ENCODE measurements around the gene LHFPL6. TPM values are rescaled to one million over a fixed set of nuclear protein-coding genes. Genes with fewer than 3 reads are reported as not detected.

Gene LHFPL6
- polyA plus RNA-seq, 3 donors: 39.0 to 42.8 (median 40.2) TPM

DNA sequence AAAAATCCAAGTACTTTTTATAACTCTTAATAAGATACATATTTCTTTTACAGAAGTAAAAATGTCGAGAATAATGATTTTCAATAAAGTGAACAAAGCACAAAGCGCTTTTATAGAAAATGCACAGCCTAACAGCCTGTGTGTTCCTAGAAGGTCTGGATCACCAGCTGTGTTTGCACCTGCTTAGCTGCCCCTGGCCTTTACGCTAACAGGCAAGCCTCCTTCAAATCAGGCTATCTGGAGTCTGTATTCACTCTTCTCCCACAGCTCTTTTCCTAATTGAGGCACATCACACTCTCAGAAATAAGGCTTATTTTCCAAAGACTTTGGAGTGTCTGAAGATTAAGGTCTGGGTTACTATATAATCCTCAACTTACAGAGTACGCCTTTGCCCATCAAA is 183.1 kb downstream of the LHFPL6 start:
- no peak for DNase-seq (ENCODE audit: low read depth in 3 of 3, low spot score in 2 of 3)

DNA sequence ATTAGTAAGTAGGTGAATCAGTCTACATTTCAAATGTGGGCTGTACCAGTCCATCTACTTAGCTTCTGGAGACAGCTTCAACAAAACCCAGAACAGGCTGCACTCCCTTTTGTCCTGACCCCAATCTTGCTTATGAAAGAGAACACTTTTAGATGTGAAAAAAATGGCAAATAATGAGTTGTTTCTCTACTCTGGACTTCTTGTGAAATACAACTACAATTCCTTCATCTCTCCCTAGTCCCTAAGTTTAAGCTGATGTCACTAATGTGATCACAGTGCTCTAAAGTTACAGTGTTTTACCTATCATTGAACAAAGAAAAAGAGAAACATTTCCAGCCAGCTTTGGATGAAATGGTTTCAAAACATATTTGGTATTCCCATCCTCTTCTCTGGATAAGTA is 183.9 kb downstream of the LHFPL6 start:
- DNase-seq (ENCODE audit: low read depth in 3 of 3, low spot score in 2 of 3): no peak

GRCh38 chr13:39418424-39418823 is 184.6 kb downstream of the LHFPL6 start:
- DNase-seq (ENCODE audit: low read depth in 3 of 3, low spot score in 2 of 3): no peak

- no peak for DNase-seq (ENCODE audit: low read depth in 3 of 3, low spot score in 2 of 3)
Observed at GRCh38 chr13:39417643-39418042, 185.3 kb downstream of the LHFPL6 start.

GRCh38 chr13:39417131-39417530 is 185.9 kb downstream of the LHFPL6 start:
- DNase-seq (ENCODE audit: low read depth in 3 of 3, low spot score in 2 of 3): no peak

GRCh38 chr13:39415008-39415802 is 187.8 kb downstream of the LHFPL6 start:
- peak in 2 of 3 donors; percentile 29 to 36 for DNase-seq (ENCODE audit: low read depth in 3 of 3, low spot score in 2 of 3)

DNA sequence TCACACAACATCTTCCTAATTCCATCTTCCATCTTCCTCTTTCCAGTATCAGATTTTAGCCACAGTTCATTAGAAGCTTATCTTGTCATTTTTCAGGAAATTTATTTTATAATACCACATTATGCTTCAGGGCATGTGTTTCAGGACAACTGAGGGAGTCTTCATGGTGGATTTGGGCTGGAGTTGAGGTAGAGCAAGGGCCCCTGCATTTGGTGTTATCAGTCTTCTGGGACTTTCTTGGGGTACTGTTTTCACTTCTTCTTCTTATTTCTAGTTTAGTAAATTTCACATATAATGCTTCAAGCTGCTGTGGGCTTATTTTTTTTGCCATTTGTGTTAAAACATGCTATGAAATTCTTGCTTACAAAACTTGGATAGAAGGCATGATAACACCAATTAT is 188.7 kb downstream of the LHFPL6 start:
- no peak for DNase-seq (ENCODE audit: low read depth in 3 of 3, low spot score in 2 of 3)

GRCh38 chr13:39411511-39411910 is 191.5 kb downstream of the LHFPL6 start:
- DNase-seq (ENCODE audit: low read depth in 3 of 3, low spot score in 2 of 3): no peak

DNA sequence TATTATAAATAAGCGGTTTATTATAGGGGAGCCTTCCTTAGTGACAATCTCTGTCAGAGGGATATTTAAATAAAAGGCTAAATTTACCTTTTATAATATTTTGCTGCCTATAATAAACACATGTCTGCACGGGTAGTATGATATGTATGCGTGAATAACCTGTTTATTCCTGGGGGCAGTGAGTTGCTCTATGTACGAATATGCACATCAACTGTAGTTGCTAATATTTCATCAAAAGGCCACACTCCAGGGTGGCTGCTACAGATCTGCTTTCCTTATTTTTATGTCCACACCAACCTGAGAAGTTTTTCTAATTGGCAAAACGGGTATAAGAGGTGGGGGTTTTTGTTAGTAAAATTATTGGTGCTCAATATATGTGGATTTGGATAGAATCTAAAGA is 192.0 kb downstream of the LHFPL6 start:
- no peak for DNase-seq (ENCODE audit: low read depth in 3 of 3, low spot score in 2 of 3)

DNA sequence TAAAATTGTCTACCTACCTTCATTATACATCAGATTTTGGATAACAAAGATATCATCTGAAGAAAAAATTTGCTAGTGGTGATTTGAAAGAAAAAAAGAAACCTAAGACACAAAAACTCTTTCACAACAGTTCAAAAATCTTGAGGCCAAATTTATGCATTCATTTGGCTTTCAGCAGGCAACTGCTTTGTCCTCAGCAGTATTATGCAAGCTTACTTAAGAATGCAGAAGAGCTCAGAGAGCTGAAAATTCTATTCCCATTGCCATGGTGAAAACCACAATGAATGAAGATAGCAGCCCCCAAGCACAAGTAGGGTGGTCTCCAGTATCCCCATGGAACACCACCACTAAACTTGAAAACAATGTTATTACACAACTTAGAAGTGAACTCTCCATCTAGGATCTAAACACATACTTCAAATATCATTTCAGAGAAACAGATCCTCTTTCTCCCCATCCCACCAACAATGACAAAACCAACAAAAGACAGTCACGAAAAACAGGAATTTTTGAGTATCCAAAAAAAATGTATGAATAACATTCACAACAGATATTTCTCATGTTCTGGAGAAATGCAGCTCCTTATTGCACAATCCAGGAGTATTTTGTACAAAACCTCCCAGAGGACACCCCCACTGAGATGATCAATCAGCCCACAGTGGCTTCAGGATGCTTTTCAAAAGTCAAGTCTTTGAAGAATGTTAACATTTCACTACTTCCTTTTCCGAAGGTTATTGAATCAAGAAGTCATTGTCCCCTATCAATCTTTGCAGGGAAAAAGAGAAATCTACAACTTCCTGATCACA is 192.7 kb downstream of the LHFPL6 start:
- DNase-seq (ENCODE audit: low read depth in 3 of 3, low spot score in 2 of 3): no peak

DNA sequence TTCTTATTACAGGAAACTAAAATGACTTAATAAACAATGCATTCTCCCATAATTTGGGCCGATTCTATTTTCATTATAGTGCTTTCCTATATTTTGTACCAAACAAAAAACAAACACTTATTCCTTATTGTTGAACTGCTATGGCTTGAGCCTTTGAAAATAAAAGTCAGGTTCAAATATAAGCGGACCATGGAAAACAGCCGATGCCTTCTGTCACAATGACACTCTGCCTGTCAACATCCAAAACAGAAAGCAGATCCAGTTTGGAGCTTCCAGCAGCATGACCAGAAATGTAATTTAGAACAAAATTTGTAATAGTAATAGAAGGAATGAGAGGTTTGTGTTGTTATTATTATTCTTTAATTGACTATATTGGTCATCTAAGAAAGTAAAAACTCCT is 194.5 kb downstream of the LHFPL6 start:
- no peak for DNase-seq (ENCODE audit: low read depth in 3 of 3, low spot score in 2 of 3)

DNA sequence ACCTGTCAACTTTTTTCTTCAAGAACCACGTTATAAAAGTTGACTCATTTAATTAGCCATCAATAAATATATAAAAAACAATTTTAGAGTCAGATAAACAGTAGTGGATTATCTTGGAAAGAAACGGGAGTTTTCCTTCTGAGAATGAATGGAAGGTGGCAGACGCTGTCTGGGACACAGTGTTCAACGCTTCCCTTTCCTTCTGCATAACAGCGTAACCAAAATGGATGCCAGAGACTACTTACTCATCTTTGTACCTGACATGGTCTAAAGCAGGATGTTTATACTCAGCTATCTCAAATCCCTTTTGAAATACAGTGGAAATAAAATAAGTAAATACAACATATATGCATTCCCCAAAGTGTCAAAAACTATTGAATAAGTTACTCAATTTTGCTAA is 195.2 kb downstream of the LHFPL6 start:
- no peak for DNase-seq (ENCODE audit: low read depth in 3 of 3, low spot score in 2 of 3)

GRCh38 chr13:39407138-39407537 is 195.9 kb downstream of the LHFPL6 start:
- DNase-seq (ENCODE audit: low read depth in 3 of 3, low spot score in 2 of 3): no peak

DNA sequence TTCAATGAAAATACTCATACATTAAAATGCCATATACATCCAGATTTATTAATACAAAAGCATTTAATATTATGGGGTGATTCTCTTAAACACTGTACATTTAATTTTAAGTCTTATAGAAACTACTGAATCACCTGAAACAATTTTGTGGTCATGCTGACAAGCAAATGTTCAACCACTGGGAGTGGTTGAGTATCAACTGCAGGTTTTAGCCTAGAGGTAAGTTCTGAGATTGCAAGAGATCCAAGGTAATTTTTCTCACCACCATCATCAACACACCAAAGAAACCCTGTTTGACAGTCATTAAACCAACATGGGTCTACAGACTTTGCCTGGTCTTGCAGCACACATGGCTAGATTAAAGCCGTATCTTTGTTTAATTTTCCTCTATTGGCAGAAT is 196.3 kb downstream of the LHFPL6 start:
- DNase-seq (ENCODE audit: low read depth in 3 of 3, low spot score in 2 of 3): no peak

DNA sequence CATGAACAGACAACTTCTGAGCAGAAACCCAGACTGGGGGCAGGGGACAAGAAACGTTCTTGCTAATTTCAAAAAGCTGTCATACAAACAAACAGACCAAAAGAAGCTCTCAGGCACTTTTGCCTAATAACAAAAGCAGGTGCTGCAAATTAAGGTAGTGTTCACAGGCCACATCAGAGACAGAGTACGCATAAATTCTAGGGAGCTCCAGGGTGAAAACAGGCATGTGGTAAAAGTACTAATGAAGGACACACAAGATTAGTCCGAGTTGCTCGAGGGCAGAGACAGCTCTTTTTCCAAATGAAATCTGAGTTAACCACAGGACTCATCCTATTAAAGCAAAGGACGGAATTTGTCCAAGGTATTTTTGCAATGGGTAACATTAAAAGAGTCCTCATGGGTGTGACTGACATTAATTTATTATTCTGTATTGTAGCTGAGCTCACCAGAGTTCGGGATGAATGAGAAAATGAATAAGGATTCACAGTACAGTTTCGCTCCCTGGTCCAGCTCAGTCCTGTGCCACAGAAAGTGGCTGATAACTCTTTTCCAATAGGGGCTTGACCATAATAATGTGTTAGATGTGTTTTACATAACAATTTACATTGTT is 197.3 kb downstream of the LHFPL6 start:
- no peak for DNase-seq (ENCODE audit: low read depth in 3 of 3, low spot score in 2 of 3)

DNA sequence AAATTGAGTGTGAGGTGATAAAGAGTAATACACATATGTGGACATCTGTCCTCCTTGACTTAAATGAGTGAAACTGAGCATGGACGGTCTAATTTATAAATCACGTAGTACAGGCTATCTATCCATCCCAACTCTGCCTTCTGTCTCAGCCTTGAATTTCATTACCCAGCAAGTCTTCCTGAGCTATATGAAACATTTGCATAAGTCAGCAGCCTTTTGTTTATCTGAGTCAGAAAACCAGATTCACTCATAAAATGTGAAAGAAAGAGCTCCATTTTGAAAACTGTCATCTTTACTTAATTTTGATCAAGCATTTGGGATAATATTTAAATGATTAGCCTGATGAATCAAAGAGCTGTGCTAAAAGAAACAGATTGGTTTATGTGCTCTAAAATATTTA is 197.9 kb downstream of the LHFPL6 start:
- no peak for DNase-seq (ENCODE audit: low read depth in 3 of 3, low spot score in 2 of 3)

- no peak for DNase-seq (ENCODE audit: low read depth in 3 of 3, low spot score in 2 of 3)
Observed at GRCh38 chr13:39403106-39403505, 199.9 kb downstream of the LHFPL6 start.

- no peak for DNase-seq (ENCODE audit: low read depth in 3 of 3, low spot score in 2 of 3)
Observed at GRCh38 chr13:39402221-39402970, 200.6 kb downstream of the LHFPL6 start.

DNA sequence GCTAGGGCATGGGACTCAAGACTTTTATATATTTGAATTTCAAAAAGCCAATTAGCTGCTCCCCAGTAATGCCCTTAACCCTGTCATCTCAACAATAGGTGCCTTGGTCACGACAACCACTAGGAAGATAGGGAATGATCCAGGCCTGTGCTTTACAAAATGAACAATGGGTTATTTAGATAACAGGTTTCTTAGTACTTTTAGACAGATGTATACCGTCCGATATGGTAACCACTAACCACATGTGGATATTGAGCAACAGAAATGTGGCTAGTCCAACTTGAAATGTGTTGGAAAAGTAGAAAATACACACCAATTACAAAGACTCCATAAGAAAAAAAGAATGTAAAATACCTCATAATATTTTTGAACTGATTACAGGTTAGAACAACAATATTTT is 201.2 kb downstream of the LHFPL6 start:
- DNase-seq (ENCODE audit: low read depth in 3 of 3, low spot score in 2 of 3): no peak

GRCh38 chr13:39401046-39401705 is 201.8 kb downstream of the LHFPL6 start:
- no peak for DNase-seq (ENCODE audit: low read depth in 3 of 3, low spot score in 2 of 3)
